NT2/D1 (cell line): Measurements from ENCODE around the gene HIGD1A.

Experiments
- DNase-seq: peaks from one replicate; pipeline ENCODE4 v3.0.0-alpha.2; 2011; ENCODE audit warnings: low read depth, low spot score
- H3K27me3 ChIP-seq: 2 replicates; pipeline ENCODE4 v1.6.0; 2011; ENCODE audit warnings: mild to moderate bottlenecking; ENCODE audit not compliant: insufficient read length, insufficient read depth
- H3K36me3 ChIP-seq: 2 replicates; pipeline ENCODE4 v1.6.1; 2011; ENCODE audit warnings: mild to moderate bottlenecking, low read length, mixed read lengths; ENCODE audit not compliant: insufficient read depth, insufficient read length
- H3K4me1 ChIP-seq: 2 replicates; pipeline ENCODE4 v1.5.1; 2011; ENCODE audit not compliant: insufficient read depth, insufficient read length
- H3K4me3 ChIP-seq: 2 replicates; pipeline ENCODE4 v1.5.1; 2011; ENCODE audit warnings: low read depth; ENCODE audit not compliant: insufficient read length
- H3K9ac ChIP-seq: 2 replicates; pipeline ENCODE4 v1.6.0; 2011; ENCODE audit warnings: low read depth; ENCODE audit not compliant: insufficient read length
- H3K9me3 ChIP-seq: 2 replicates; pipeline ENCODE4 v1.5.1; 2011; ENCODE audit warnings: mild to moderate bottlenecking, low read length; ENCODE audit not compliant: insufficient read depth
- SUZ12 ChIP-seq: IDR thresholded peaks from 2 replicates; pipeline ENCODE4 v1.6.1; 2011; ENCODE audit not compliant: insufficient read length, insufficient read depth; ENCODE audit errors: extremely low read depth
- YY1 ChIP-seq: IDR thresholded peaks from 2 replicates; pipeline ENCODE4 v1.6.1; 2011; ENCODE audit not compliant: insufficient read length, insufficient read depth
- ZNF274 ChIP-seq: IDR thresholded peaks from 2 replicates; pipeline ENCODE4 v1.6.1; 2011; ENCODE audit warnings: mild to moderate bottlenecking, low read depth, low read length

HIGD1A gene

GRCh38 chr3:42827654-42828053 is 23.4 kb upstream of the HIGD1A start:
- Histone ChIP-seq H3K4me3 (no peak overlapping the region), H3K4me1 (no peaks in the 10 kb centered on the region), H3K9ac (no peak overlapping the region), H3K9me3 (no peaks in the 10 kb centered on the region), H3K36me3 (no peaks in the 10 kb centered on the region), H3K27me3 (no peaks in the 10 kb centered on the region)
- no peak for DNase-seq
- TF ChIP-seq ZNF274 (no peak), YY1 (no peak), SUZ12 (no peak)

- no peak overlapping the region for H3K4me3 ChIP-seq
- H3K4me1 ChIP-seq: no peaks in the 10 kb centered on the region
These were observed 22.7 kb upstream of the HIGD1A start for GRCh38 chr3:42827023-42827422.

GRCh38 chr3:42826141-42826540 is 21.9 kb upstream of the HIGD1A start:
- DNase-seq: no peak
- Histone ChIP-seq H3K9me3 (no peaks in the 10 kb centered on the region), H3K4me3 (no peak overlapping the region), H3K4me1 (no peaks in the 10 kb centered on the region), H3K9ac (no peak overlapping the region), H3K36me3 (no peaks in the 10 kb centered on the region), H3K27me3 (no peaks in the 10 kb centered on the region)
- TF ChIP-seq ZNF274 (no peak), YY1 (no peak), SUZ12 (no peak)

More at GRCh38 chr3:42827023-42827422, 22.7 kb upstream of the HIGD1A start:
- no peaks in the 10 kb centered on the region for H3K36me3 ChIP-seq
- TF ChIP-seq ZNF274 (no peak), YY1 (no peak), SUZ12 (no peak)
- H3K27me3 ChIP-seq: no peaks in the 10 kb centered on the region
- H3K9me3 ChIP-seq: no peaks in the 10 kb centered on the region
- H3K9ac ChIP-seq: no peak overlapping the region
- no peak for DNase-seq

- H3K4me3 ChIP-seq: no peak overlapping the region
- H3K9me3 ChIP-seq: no peaks in the 10 kb centered on the region
- DNase-seq: no peak
- H3K9ac ChIP-seq: no peak overlapping the region
- TF ChIP-seq ZNF274 (no peak), SUZ12 (no peak), YY1 (no peak)
- no peaks in the 10 kb centered on the region for H3K36me3 ChIP-seq
- no peaks in the 10 kb centered on the region for H3K27me3 ChIP-seq
- peaks cover 2% of the 10 kb centered on the region for H3K4me1 ChIP-seq
These were observed 19.1 kb upstream of the HIGD1A start for GRCh38 chr3:42823351-42823750.

GRCh38 chr3:42822828-42823227 is 18.5 kb upstream of the HIGD1A start:
- Histone ChIP-seq H3K4me1 (peaks cover 2% of the 10 kb centered on the region), H3K4me3 (no peak overlapping the region), H3K9ac (no peak overlapping the region), H3K36me3 (no peaks in the 10 kb centered on the region), H3K9me3 (no peaks in the 10 kb centered on the region), H3K27me3 (no peaks in the 10 kb centered on the region)
- no peak for DNase-seq
- TF ChIP-seq YY1 (no peak), ZNF274 (no peak), SUZ12 (no peak)

- no peak for DNase-seq
- Histone ChIP-seq H3K9ac (no peak overlapping the region), H3K4me1 (peaks cover 2% of the 10 kb centered on the region), H3K36me3 (no peaks in the 10 kb centered on the region), H3K9me3 (no peaks in the 10 kb centered on the region), H3K4me3 (no peak overlapping the region), H3K27me3 (no peaks in the 10 kb centered on the region)
- TF ChIP-seq ZNF274 (no peak), YY1 (no peak), SUZ12 (no peak)
These were observed 16.4 kb upstream of the HIGD1A start for GRCh38 chr3:42820746-42821051.

- H3K9ac ChIP-seq: no peak overlapping the region
- no peak for TF ChIP-seq YY1
- TF ChIP-seq SUZ12: no peak
- TF ChIP-seq ZNF274: no peak
- no peaks in the 10 kb centered on the region for H3K27me3 ChIP-seq
- H3K9me3 ChIP-seq: no peaks in the 10 kb centered on the region
- no peaks in the 10 kb centered on the region for H3K36me3 ChIP-seq
- DNase-seq: no peak
- H3K4me1 ChIP-seq: peaks cover 2% of the 10 kb centered on the region
- H3K4me3 ChIP-seq: no peak overlapping the region
These were observed 15.2 kb upstream of the HIGD1A start for GRCh38 chr3:42819351-42819965.
